Adrenal gland (tissue), 5 donors: ENCODE measurements around the gene TMEM123.

Experiments
- POLR2A ChIP-seq, 2 donors: fragments of 450-650 bp; IDR thresholded peaks; one replicate each; pipeline ENCODE4 v1.6.1; 2017; ENCODE audit warnings: antibody characterized with exemption in 2 of 2, mild to moderate bottlenecking in 2 of 2, moderate library complexity in 1 of 2
- TF ChIP-seq, protein P1 (sequence below), 6 experiments: fragments of 450-650 bp in 4 of 6; fragments of 200-600 bp in 2 of 6; sonication (generic) in 1 of 6; IDR thresholded peaks; 1 replicate in 5 of 6; 2 replicates in 1 of 6; pipeline versions ENCODE4 v1.5.1 to v1.8.0; 2016 to 2021; ENCODE audit warnings: antibody characterized with exemption in 6 of 6, mild to moderate bottlenecking in 2 of 6, moderate library complexity in 1 of 6
- donor health status: DM: no; HTN: no; CAD: no.

DNA sequence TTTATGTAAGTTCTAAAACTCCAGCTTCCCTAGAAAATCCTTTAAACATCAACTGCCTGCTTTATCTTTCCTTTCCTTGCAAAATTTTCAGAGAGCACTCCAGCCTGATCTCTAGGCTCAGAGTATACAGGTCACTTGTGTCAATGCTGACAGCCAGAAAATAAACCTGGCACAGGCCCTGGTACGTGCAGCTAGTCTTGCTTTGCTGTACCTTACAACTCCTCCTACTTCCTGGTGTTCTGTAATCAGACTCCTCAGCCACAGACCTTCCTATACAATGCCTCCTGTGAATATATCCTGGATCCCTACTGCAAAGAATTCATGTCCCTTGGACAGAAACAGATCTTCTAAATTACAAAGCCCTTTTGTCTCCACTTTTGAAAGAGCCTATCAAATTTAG is 24.2 kb upstream of the TMEM123 start:
- TF ChIP-seq, protein P1, sequence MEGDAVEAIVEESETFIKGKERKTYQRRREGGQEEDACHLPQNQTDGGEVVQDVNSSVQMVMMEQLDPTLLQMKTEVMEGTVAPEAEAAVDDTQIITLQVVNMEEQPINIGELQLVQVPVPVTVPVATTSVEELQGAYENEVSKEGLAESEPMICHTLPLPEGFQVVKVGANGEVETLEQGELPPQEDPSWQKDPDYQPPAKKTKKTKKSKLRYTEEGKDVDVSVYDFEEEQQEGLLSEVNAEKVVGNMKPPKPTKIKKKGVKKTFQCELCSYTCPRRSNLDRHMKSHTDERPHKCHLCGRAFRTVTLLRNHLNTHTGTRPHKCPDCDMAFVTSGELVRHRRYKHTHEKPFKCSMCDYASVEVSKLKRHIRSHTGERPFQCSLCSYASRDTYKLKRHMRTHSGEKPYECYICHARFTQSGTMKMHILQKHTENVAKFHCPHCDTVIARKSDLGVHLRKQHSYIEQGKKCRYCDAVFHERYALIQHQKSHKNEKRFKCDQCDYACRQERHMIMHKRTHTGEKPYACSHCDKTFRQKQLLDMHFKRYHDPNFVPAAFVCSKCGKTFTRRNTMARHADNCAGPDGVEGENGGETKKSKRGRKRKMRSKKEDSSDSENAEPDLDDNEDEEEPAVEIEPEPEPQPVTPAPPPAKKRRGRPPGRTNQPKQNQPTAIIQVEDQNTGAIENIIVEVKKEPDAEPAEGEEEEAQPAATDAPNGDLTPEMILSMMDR (IDR thresholded peaks at IDR 0.05) = no peak
- TF ChIP-seq POLR2A (IDR thresholded peaks at IDR 0.05) = no peak
